GM19455 (cell line): Measurements from ENCODE around the gene ALDH3A2.
"Not testable (repeated sequence)": the region's sequence is repeated elsewhere in the genome, so short reads cannot be mapped to it uniquely, and the experiment has no call there.

Source experiments
- ATAC-seq: cut with Tn5 transposase; IDR thresholded peaks from one replicate; pipeline ENCODE4 v1.9.1; 2021; ENCODE audit not compliant: unreplicated experiment

The ALDH3A2 gene

GRCh38 chr17:19649274-19649541, 657 bp downstream of the ALDH3A2 start:
- ATAC-seq = no peak

- no peak for ATAC-seq
These were observed 2.3 kb downstream of the ALDH3A2 start for GRCh38 chr17:19650826-19651225.

- no peak for ATAC-seq
These were observed 3.1 kb downstream of the ALDH3A2 start for GRCh38 chr17:19651451-19652238.

GRCh38 chr17:19652595-19652994, 4.0 kb downstream of the ALDH3A2 start:
- no peak for ATAC-seq

GRCh38 chr17:19654342-19654886, 5.9 kb downstream of the ALDH3A2 start:
- ATAC-seq = no peak

- ATAC-seq = no peak
These were observed 6.3 kb downstream of the ALDH3A2 start for GRCh38 chr17:19654896-19655295.

GRCh38 chr17:19656336-19656735, 7.8 kb downstream of the ALDH3A2 start:
- no peak for ATAC-seq

- no peak for ATAC-seq
These were observed 8.5 kb downstream of the ALDH3A2 start for GRCh38 chr17:19656851-19657581.

- ATAC-seq = no peak
These were observed 11.0 kb downstream of the ALDH3A2 start for GRCh38 chr17:19659366-19660177.

GRCh38 chr17:19660219-19660870, 11.8 kb downstream of the ALDH3A2 start:
- ATAC-seq = no peak

- no peak for ATAC-seq
These were observed 12.6 kb downstream of the ALDH3A2 start for GRCh38 chr17:19661121-19661520.

GRCh38 chr17:19663097-19663496, 14.5 kb downstream of the ALDH3A2 start:
- ATAC-seq = no peak

- ATAC-seq = no peak
These were observed 15.7 kb downstream of the ALDH3A2 start for GRCh38 chr17:19664136-19664820.

GRCh38 chr17:19664821-19665181, 16.2 kb downstream of the ALDH3A2 start:
- no peak for ATAC-seq

- ATAC-seq = not testable (repeated sequence)
These were observed 21.1 kb downstream of the ALDH3A2 start for GRCh38 chr17:19669680-19670079.

GRCh38 chr17:19670908-19671307, 22.4 kb downstream of the ALDH3A2 start:
- ATAC-seq = no peak

- ATAC-seq = no peak
These were observed 22.9 kb downstream of the ALDH3A2 start for GRCh38 chr17:19671433-19671832.

- ATAC-seq = no peak
These were observed 23.6 kb downstream of the ALDH3A2 start for GRCh38 chr17:19672009-19672750.

GRCh38 chr17:19673623-19674022, 25.1 kb downstream of the ALDH3A2 start:
- no peak for ATAC-seq

- ATAC-seq = no peak
These were observed 28.3 kb downstream of the ALDH3A2 start for GRCh38 chr17:19676896-19677295.
